Hepatocyte (in vitro differentiated cells): Measurements from ENCODE around the gene TMEM255B. TPM values are rescaled to one million over a fixed set of nuclear protein-coding genes. Genes with fewer than 3 reads are reported as not detected.

ENCODE experiments used
- DNase-seq: peaks from one replicate; pipeline ENCODE4 v3.0.0-alpha.2; 2016; ENCODE audit warnings: low spot score
- H2AFZ ChIP-seq: fragments of 200-600 bp; sonication (generic); 2 replicates; pipeline ENCODE4 v1.6.0; 2016; ENCODE audit warnings: antibody characterized with exemption, mild to moderate bottlenecking
- H3K27ac ChIP-seq: fragments of 200-600 bp; sonication (generic); 2 replicates; pipeline ENCODE4 v1.5.1; 2016; ENCODE audit warnings: mild to moderate bottlenecking
- H3K27me3 ChIP-seq: fragments of 200-600 bp; sonication (generic); 2 replicates; pipeline ENCODE4 v1.6.1; 2016
- H3K36me3 ChIP-seq: fragments of 200-600 bp; sonication (generic); replicated peaks from 2 replicates; pipeline ENCODE4 v1.5.1; 2016; ENCODE audit warnings: low read depth; ENCODE audit not compliant: insufficient read depth
- H3K4me1 ChIP-seq: fragments of 200-600 bp; sonication (generic); 2 replicates; pipeline ENCODE4 v1.5.1; 2016; ENCODE audit warnings: mild to moderate bottlenecking, moderate library complexity; ENCODE audit not compliant: insufficient read depth
- H3K4me2 ChIP-seq: fragments of 200-600 bp; sonication (generic); 2 replicates; pipeline ENCODE4 v1.6.0; 2016
- H3K4me3 ChIP-seq: fragments of 200-600 bp; sonication (generic); 2 replicates; pipeline ENCODE4 v1.5.1; 2016; ENCODE audit warnings: mild to moderate bottlenecking
- H3K79me2 ChIP-seq: fragments of 200-600 bp; sonication (generic); 2 replicates; pipeline ENCODE4 v1.6.0; 2017; ENCODE audit warnings: mild to moderate bottlenecking
- H3K9me2 ChIP-seq: fragments of 200-600 bp; sonication (generic); replicated peaks from 2 replicates; pipeline ENCODE4 v1.6.0; 2017; ENCODE audit warnings: mild to moderate bottlenecking; ENCODE audit not compliant: insufficient read depth
- H3K9me3 ChIP-seq: fragments of 200-600 bp; sonication (generic); 2 replicates; pipeline ENCODE4 v1.5.1; 2016; ENCODE audit warnings: low read depth, mild to moderate bottlenecking
- H4K20me1 ChIP-seq: fragments of 200-600 bp; sonication (generic); 2 replicates; pipeline ENCODE4 v1.6.0; 2016; ENCODE audit warnings: mild to moderate bottlenecking; ENCODE audit not compliant: insufficient read depth, poor library complexity, severe bottlenecking
- EZH2 ChIP-seq: fragments of 200-600 bp; sonication (generic); IDR thresholded peaks from 2 replicates; pipeline ENCODE4 v1.6.1; 2016; ENCODE audit warnings: antibody characterized with exemption, mild to moderate bottlenecking, borderline replicate concordance
- EZH2phosphoT487 ChIP-seq: fragments of 200-600 bp; sonication (generic); IDR thresholded peaks from one replicate; pipeline ENCODE4 v1.6.1; 2018; ENCODE audit warnings: antibody characterized with exemption, mild to moderate bottlenecking, low read depth, moderate library complexity; ENCODE audit not compliant: unreplicated experiment, severe bottlenecking
- WGBS: methylation state at CpG from one replicate; pipeline ENCODE4 v1.1.6; 2016; ENCODE audit warnings: low lambda C conversion rate; ENCODE audit errors: missing lambda C conversion rate; 5-methylcytosine and 5-hydroxymethylcytosine counted together
- polyA plus RNA-seq: library from polyadenylated mRNA; unstranded; fragments of >200 nt; fragmentation: Nextera tagmentation; extraction: Ambion mirVana; gene quantifications from 2 replicates; pipeline ENCODE4 v1.2.1, GENCODE V29; 2016
- total RNA-seq: library from RNA; depleted of rRNA; stranded (reverse); fragments of >200 nt; gene quantifications from 2 replicates; pipeline ENCODE4 v1.2.3, GENCODE V29; 2014
- TF ChIP-seq, protein P1 (sequence below): fragments of 200-600 bp; sonication (generic); IDR thresholded peaks from 2 replicates; pipeline ENCODE4 v1.5.1; 2016; ENCODE audit warnings: antibody characterized with exemption, mild to moderate bottlenecking; ENCODE audit not compliant: poor library complexity

TMEM255B gene
- total and polyA plus RNA-seq, 2 experiments from 2014 or later, result 0.10 to 4.0 TPM

DNA sequence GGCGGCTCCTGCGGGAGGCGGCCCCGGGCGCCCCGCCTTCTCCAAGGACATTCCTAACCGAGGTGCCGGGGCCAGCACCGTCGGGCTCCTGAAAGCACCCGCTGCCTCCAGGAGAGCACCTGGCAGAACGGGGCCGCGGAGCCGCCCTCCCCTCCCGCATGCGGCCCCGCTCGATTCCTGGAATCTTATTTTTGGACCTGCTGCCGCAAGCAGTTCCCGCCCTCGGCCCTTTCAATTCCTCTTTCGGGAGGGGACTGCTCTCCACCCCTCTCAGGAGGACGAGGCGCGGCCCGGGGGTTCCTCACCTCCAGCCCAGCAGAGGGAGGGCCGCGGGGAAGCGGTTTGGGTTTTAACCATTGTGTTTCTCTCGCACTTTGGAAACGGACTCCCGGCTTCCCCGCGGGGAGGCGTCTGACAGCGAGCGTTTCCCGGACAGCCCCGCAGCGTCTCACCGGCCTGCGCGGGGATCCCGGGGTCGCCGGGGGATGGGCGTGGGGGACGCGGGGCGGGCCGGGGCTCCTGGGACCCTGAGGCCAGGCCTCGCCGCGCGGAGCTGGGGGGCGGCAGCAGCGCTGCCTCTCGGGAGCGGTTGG is 104.0 kb downstream of the TMEM255B start:
- Histone ChIP-seq H3K9me3 (no peaks in the 10 kb centered on the region), H3K4me1 (peaks cover 33% of the 10 kb centered on the region), H3K79me2 (peaks cover 26% of the 10 kb centered on the region), H3K27me3 (no peaks in the 10 kb centered on the region), H3K36me3 (no peaks in the 10 kb centered on the region), H3K9me2 (no peaks in the 10 kb centered on the region), H3K4me2 (peak overlapping the region; percentile 98), H2AFZ (peak overlapping the region; percentile 77), H3K4me3 (peak overlapping the region; percentile 57), H3K27ac (peak overlapping the region; percentile 71), H4K20me1 (no peaks in the 10 kb centered on the region)
- DNase-seq, result peak; percentile 63
- TF ChIP-seq, protein P1, sequence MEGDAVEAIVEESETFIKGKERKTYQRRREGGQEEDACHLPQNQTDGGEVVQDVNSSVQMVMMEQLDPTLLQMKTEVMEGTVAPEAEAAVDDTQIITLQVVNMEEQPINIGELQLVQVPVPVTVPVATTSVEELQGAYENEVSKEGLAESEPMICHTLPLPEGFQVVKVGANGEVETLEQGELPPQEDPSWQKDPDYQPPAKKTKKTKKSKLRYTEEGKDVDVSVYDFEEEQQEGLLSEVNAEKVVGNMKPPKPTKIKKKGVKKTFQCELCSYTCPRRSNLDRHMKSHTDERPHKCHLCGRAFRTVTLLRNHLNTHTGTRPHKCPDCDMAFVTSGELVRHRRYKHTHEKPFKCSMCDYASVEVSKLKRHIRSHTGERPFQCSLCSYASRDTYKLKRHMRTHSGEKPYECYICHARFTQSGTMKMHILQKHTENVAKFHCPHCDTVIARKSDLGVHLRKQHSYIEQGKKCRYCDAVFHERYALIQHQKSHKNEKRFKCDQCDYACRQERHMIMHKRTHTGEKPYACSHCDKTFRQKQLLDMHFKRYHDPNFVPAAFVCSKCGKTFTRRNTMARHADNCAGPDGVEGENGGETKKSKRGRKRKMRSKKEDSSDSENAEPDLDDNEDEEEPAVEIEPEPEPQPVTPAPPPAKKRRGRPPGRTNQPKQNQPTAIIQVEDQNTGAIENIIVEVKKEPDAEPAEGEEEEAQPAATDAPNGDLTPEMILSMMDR, result no peak
- no peak for TF ChIP-seq EZH2phosphoT487
- no peak for TF ChIP-seq EZH2
- WGBS, result 5% methylated on average over 31 of the region's 60 CpGs

DNA sequence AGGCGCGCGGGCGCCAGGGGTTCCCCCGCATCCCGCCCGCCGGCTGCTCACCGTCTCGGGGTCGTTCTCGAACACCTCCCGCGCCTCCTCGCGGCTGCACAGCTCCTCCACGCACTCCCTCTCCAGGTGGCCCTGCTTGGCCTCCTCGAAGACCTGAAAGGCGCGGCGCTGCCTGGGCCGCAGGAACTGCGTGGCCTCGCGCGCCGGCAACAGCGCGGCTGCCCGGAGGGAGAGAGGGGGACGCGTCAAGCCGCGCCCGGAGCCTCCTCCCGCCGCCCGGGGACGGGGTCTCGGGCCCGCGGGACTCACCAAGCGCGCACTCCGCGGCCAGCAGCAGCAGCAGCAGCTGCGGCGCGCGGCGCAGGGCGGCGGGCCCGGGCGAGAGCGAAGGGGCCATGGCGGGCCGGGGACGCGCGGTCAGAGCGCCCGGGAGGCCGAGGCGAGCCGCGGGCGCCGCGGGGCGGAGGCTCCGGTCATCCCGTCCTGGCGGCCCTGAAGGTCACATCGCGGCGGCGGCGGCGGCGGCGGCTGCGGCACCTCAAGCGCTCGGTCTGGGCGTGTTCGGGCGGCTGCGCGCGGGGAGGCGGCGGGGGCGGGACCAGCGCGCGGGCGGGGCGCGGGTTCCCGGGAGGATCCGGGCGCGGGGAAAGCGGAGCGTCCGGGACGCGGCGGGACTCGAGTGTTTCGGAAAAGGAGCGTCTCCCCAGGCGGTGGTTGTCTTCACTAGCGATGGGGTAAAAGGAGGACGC is 104.7 kb downstream of the TMEM255B start, which contains the start of gene GAS6:
Gene GAS6, minus strand, starts transcription at position 553 of the 749 bp plus-strand sequence. Its CDS starts 156 bp downstream, at position 397.
- peak; percentile 69 for DNase-seq
- no peaks in the 10 kb centered on the region for H4K20me1 ChIP-seq
- WGBS, result 2% methylated on average over 72 of the region's 116 CpGs
- peak within 1 kb of the TSS; percentile 57 for H3K4me3 ChIP-seq
- H3K4me1 ChIP-seq, result peaks cover 33% of the 10 kb centered on the region
- peak within 1 kb of the TSS; percentile 71 for H3K27ac ChIP-seq
- TF ChIP-seq EZH2phosphoT487 (no peak), EZH2 (no peak)
- TF ChIP-seq, protein P1, result peak; percentile 23
- peaks cover 19% of the 10 kb centered on the region for H3K79me2 ChIP-seq
- peak within 1 kb of the TSS; percentile 98 for H3K4me2 ChIP-seq
- no peaks in the 10 kb centered on the region for H3K36me3 ChIP-seq
- H3K27me3 ChIP-seq, result no peaks in the 10 kb centered on the region
- no peaks in the 10 kb centered on the region for H3K9me2 ChIP-seq
- H3K9me3 ChIP-seq, result no peaks in the 10 kb centered on the region
- H2AFZ ChIP-seq, result peak within 1 kb of the TSS; percentile 84

DNA sequence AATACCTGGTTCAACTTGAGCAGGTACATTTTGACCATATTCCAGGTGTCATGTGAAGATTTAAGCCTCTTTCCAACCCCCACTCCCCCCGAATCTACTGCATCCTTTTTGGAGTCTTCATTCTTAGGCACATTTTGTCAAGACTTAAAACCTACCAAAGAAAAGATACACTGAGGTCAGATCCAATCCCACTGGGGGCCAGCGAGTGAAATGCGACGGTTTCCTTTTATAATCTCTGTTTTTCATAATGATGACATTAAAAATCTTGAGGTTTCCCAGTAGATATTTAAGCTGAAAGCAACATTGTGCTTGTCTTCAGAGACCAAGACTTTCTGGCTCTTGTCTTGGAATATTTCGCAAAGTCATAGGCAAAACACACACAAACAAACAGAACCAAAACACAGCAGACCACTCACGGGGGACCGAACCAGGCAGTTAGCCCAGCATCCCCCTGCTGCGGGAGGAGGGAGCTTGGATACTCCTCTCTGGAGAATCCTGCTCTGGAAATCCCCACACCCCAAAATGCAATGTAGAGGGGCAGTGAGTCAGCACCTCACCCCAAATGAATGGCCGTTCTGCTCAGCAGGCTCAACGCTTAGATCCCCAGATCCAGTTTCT is 105.4 kb downstream of the TMEM255B start:
- no peaks in the 10 kb centered on the region for H4K20me1 ChIP-seq
- no peaks in the 10 kb centered on the region for H3K36me3 ChIP-seq
- H2AFZ ChIP-seq, result peak overlapping the region; percentile 84
- no peak for DNase-seq
- peak overlapping the region; percentile 98 for H3K4me2 ChIP-seq
- H3K79me2 ChIP-seq, result peaks cover 12% of the 10 kb centered on the region
- peak overlapping the region; percentile 32 for H3K27ac ChIP-seq
- no peaks in the 10 kb centered on the region for H3K27me3 ChIP-seq
- no peaks in the 10 kb centered on the region for H3K9me2 ChIP-seq
- 31% methylated on average over 10 of the region's 10 CpGs for WGBS
- no peaks in the 10 kb centered on the region for H3K9me3 ChIP-seq
- H3K4me1 ChIP-seq, result peaks cover 30% of the 10 kb centered on the region
- peak overlapping the region; percentile 57 for H3K4me3 ChIP-seq
- TF ChIP-seq, protein P1, result no peak
- TF ChIP-seq EZH2phosphoT487 (no peak), EZH2 (no peak)
